ENCODE measurements around the gene HCFC2.

The HCFC2 gene

GRCh38 chr12:104056419-104056972 is 7.8 kb upstream of the HCFC2 start:
- no peak for DNase-seq (ENCODE audit: low read depth, low spot score)
- H3K27ac ChIP-seq, result no peak overlapping the region

GRCh38 chr12:104057771-104058197 is 6.5 kb upstream of the HCFC2 start:
- H3K27ac ChIP-seq, result no peak overlapping the region
- DNase-seq (ENCODE audit: low read depth, low spot score), result no peak

DNA sequence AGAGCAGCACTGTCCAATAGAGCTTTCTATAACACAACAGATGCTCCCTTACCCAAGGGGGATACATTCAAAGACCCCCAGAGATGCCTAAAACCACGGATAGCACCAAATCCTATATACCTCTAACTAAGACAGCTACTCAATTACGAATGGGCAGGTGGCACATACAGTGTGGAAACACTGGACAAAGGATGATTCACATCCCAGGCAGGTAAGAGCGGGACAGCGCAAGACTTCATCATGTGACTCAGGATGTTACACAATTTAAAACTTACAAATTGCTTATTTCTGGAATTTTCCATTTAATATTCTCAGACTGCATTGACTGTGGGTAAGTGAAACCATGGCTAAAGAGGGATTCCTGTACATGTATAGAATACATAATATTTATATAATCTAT is 5.5 kb upstream of the HCFC2 start:
- peak; percentile 61 for DNase-seq (ENCODE audit: low read depth, low spot score)
- H3K27ac ChIP-seq, result no peak overlapping the region

GRCh38 chr12:104059963-104060362 is 4.4 kb upstream of the HCFC2 start:
- no peak for DNase-seq (ENCODE audit: low read depth, low spot score)
- H3K27ac ChIP-seq, result no peak overlapping the region

- H3K27ac ChIP-seq, result no peak overlapping the region
- DNase-seq (ENCODE audit: low read depth, low spot score), result peak; percentile 31
Measured at GRCh38 chr12:104060791-104061190, 3.5 kb upstream of the HCFC2 start.

- peak overlapping the region; percentile 63 for H3K27ac ChIP-seq
- DNase-seq (ENCODE audit: low read depth, low spot score), result no peak
Measured at GRCh38 chr12:104063712-104064030, 660 bp upstream of the HCFC2 start.

DNA sequence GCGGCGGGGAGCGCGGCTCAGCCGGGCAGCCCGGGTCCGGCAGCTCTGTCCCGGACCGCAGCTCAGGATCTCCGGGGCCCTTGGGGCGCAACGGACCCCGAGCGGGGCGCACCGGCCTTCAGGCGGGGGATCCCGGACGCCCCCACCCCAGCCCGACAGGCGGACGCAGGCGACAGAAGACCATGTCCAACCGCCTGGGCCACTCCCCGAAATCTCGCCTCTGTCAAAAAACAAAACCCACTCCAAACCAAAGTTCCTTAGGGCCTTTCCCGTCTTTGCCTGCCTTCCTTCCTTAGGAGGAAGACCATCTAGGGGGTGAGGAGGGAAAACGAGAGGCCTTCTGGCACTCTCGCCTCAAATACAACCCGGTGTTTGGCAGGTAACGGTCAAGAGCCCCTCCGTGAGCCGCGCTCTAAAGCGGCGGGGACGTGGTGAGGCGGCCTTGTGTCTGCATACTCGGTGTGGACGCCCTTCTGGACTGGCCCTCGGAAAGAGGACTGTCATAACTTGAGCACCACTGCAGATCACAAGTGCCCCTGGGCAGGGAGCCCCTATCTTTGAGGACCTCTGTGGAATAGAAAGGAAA is 604 bp downstream of the HCFC2 start:
- no peak for DNase-seq (ENCODE audit: low read depth, low spot score)
- H3K27ac ChIP-seq, result peak overlapping the region; percentile 63

- DNase-seq (ENCODE audit: low read depth, low spot score), result no peak
- no peak overlapping the region for H3K27ac ChIP-seq
Measured at GRCh38 chr12:104072099-104072498, 7.8 kb downstream of the HCFC2 start.

DNA sequence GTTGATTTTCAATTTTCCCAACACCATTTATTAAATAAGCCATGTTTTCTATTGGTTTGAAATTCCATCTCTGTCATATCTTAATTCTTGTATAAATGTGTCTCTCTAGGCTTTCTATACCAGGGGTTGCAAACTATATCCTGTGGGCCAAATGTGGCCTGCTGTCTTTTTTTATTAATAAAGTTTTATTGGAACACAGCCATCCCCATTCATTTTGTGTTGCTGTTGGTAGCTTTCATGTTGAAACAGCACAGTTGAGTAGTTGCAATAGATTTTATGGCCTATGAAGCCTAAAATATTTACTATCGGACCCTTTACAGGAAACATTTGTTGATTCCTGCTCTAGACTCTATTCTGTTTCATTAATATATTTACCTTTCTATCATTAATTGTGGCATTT is 9.4 kb downstream of the HCFC2 start:
- no peak overlapping the region for H3K27ac ChIP-seq
- DNase-seq (ENCODE audit: low read depth, low spot score), result no peak

- DNase-seq (ENCODE audit: low read depth, low spot score), result no peak
- no peak overlapping the region for H3K27ac ChIP-seq
Measured at GRCh38 chr12:104079024-104079423, 14.7 kb downstream of the HCFC2 start.

- no peak for DNase-seq (ENCODE audit: low read depth, low spot score)
- no peak overlapping the region for H3K27ac ChIP-seq
Measured at GRCh38 chr12:104080764-104081163, 16.4 kb downstream of the HCFC2 start.

- no peak for DNase-seq (ENCODE audit: low read depth, low spot score)
- H3K27ac ChIP-seq, result no peak overlapping the region
Measured at GRCh38 chr12:104083769-104084475, 19.6 kb downstream of the HCFC2 start.

DNA sequence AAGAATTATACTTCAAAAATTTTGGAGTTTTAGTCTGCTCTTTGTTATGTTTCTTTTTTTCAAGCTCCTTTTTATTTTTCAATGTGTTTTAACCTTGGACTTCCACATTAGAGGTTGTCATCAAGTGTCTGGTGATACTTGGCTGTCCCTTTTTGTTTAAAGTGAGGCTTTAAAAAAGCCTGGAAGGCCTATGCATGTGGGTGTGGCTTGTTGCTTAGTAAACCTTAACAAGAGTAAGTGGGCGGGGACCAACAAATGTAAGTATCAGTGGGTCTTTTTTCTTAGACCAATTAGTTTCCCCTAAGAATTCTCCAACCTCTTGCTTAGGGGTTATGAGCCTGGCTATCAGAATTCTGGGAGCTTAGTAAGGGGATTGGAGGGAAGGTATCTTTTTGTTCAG is 26.4 kb downstream of the HCFC2 start:
- no peak for DNase-seq (ENCODE audit: low read depth, low spot score)
- H3K27ac ChIP-seq, result no peak overlapping the region

DNA sequence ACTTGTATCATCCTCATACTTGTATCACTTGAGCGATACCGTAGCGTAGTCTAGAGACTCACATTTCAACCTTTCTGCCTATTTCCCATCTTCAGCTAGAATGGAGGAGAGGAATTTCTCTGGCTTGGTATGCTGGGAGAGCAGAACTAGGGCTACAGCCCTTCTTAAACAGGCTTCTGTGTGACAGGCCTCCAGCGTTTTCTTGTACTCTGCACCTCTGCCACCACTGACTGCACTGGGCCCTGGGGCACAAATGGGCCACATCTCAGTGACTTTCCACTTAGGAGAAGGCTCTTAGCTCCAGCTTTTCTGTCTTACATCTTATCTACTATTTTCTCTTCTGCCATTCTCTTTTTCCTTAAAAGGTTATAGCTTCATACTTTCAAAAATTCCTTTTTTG is 26.8 kb downstream of the HCFC2 start:
- DNase-seq (ENCODE audit: low read depth, low spot score), result no peak
- H3K27ac ChIP-seq, result no peak overlapping the region

GRCh38 chr12:104094284-104094683 is 30.0 kb downstream of the HCFC2 start:
- H3K27ac ChIP-seq, result no peak overlapping the region
- no peak for DNase-seq (ENCODE audit: low read depth, low spot score)

DNA sequence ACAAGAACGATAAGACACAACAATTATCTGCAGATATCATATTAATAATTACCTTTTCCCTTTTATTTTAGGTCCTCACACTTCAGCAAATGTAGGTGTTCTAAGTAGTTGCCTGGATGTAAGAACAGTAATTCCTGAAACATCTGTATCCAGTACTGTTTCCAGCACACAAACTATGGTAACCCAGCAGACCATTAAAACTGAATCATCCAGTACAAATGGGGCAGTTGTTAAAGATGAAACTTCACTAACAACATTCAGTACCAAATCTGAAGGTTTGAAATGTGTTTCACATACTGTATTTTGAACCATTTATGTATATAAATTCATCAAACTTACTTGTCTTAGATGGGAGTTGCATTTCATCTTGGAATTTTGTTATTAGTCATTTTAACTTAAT is 31.0 kb downstream of the HCFC2 start:
- DNase-seq (ENCODE audit: low read depth, low spot score), result no peak
- no peak overlapping the region for H3K27ac ChIP-seq

DNA sequence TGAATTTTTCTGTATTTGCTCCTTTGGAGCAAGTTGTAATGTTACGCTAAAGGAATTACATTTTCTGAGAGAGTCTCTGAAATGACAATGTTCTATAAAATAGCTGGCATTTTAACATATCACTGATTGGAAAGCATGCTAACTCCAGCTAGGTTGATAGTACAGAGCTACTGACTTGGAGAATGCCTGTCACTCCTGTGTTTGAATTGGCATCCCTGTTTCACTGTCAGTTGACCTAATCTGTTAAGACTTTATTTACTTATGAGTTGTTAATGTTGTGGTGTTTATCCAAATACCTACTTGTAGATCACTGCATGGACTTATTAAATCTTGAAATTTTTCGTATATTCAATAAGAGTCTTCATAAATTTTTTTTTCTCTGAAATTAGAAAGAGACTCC is 33.6 kb downstream of the HCFC2 start:
- H3K27ac ChIP-seq, result no peak overlapping the region
- no peak for DNase-seq (ENCODE audit: low read depth, low spot score)

DNA sequence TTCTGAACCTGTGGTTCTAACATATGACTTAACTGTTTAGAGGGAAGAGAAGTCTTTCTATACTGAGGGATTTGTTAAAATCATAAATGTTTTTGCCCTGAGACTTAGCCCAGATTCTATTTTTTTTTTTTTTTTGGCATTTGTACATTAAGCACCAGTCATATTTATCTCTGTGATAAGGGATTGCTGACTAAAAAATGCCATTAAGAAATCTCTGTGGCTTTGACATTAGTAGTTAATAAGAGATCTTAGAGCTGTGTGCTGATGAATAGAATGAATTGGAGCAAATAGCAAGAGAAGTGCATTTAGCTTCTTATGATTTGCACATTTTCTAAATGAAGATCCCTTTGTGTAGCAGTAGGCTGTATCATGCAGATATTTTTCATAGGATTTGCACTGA is 41.1 kb downstream of the HCFC2 start:
- no peak overlapping the region for H3K27ac ChIP-seq
- DNase-seq (ENCODE audit: low read depth, low spot score), result no peak

DNA sequence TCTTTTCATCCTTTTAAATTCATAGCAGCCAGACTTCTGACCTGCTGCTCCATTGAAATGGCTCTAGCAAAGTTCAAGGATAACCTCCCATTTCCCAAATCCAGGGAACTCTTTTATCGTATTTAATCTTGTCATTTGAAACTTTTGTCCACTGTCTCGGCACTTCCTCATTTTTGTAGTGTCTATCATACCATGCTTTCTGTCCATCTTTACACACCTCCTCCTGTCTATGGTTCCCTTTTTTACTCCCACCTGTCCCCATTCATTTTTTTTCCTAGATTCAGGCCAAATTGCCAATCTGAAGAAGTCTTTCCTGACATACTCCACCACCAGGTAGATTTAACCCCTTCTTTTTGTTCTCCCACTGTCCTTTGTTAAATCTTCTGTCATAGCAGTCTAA is 42.6 kb downstream of the HCFC2 start:
- DNase-seq (ENCODE audit: low read depth, low spot score), result no peak
- H3K27ac ChIP-seq, result no peak overlapping the region

DNA sequence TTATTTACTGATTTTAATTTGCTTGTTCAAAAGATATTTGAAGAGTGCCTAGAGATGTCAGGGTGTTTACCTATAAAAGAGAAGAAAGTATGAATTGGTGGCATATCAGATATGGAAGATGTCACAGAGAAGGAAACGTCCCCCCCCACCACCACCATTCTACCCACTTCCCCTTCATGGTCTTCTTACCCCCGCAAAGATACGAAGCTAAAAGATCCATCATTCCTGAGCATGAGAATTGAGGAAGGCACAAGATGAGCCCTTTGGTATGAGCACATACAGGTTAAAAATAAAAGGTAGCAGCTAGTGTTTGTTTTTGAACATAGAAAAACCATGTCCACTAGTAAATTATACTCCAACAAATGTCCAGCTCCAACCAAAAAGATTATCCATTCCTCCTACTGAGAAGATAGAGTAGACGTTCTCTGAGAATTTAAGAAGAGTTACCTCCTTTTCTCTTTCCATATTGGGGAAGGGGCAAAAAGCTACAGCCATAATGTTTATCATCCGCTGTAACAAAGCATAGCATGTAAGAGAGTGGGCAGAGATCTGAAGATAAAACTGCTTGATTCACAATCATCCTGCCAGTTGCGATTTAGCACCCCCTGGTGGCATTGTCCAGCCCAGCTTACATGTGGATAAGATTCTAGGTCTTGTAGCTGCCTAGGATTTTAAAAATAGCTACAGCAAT is 44.6 kb downstream of the HCFC2 start:
- H3K27ac ChIP-seq, result no peak overlapping the region
- DNase-seq (ENCODE audit: low read depth, low spot score), result peak; percentile 29

GRCh38 chr12:104109446-104110271 is 45.3 kb downstream of the HCFC2 start:
- no peak for DNase-seq (ENCODE audit: low read depth, low spot score)
- no peak overlapping the region for H3K27ac ChIP-seq
